Keratinocyte (primary cell): Measurements from ENCODE around the gene MAPK8. TPM values are rescaled to one million over a fixed set of nuclear protein-coding genes. Genes with fewer than 3 reads are reported as not detected.

Source experiments
- DNase-seq: peaks from one replicate; pipeline ENCODE4 v3.0.0-alpha.2; 2011; ENCODE audit warnings: low read depth, missing footprints, low spot score
- FAIRE-seq: peaks from 2 replicates; lab custom pipeline; 2011; peaks lifted over from hg19 to GRCh38; lab: Jason Lieb, UNC
- H2AFZ ChIP-seq: 2 replicates; pipeline ENCODE4 v1.6.0; 2012; ENCODE audit warnings: low read length, control low read depth, inconsistent platforms; ENCODE audit not compliant: control insufficient read depth
- H3K27ac ChIP-seq: 2 replicates; pipeline ENCODE4 v1.5.1; 2011; ENCODE audit warnings: low read length; ENCODE audit not compliant: control insufficient read depth, insufficient read depth
- H3K27me3 ChIP-seq: 3 replicates; pipeline ENCODE4 v1.6.0; 2011; ENCODE audit warnings: low read length; ENCODE audit not compliant: control insufficient read depth, insufficient read depth; ENCODE audit errors: extremely low read depth
- H3K36me3 ChIP-seq, 2 experiments: 2 replicates in 1 of 2; 3 replicates in 1 of 2; pipeline ENCODE4 v1.5.1; 2011; ENCODE audit warnings: low read length in 2 of 2, mild to moderate bottlenecking in 1 of 2; ENCODE audit not compliant: control insufficient read depth in 2 of 2, insufficient read depth in 2 of 2; ENCODE audit errors: extremely low read depth in 1 of 2
- H3K4me1 ChIP-seq: 3 replicates; pipeline ENCODE4 v1.5.1; 2011; ENCODE audit warnings: low read length; ENCODE audit not compliant: control insufficient read depth, insufficient read depth; ENCODE audit errors: extremely low read depth
- H3K4me2 ChIP-seq: 3 replicates; pipeline ENCODE4 v1.6.0; 2011; ENCODE audit warnings: low read depth, low read length; ENCODE audit not compliant: control insufficient read depth, insufficient read depth; ENCODE audit errors: extremely low read depth
- H3K4me3 ChIP-seq, 3 experiments: fragments of 200-600 bp in 1 of 3; sonication (generic) in 1 of 3; 2 replicates in 2 of 3; 3 replicates in 1 of 3; pipeline ENCODE4 v1.5.1; 2011 to 2016; ENCODE audit warnings: low read length in 3 of 3, mild to moderate bottlenecking in 3 of 3, control low read depth in 2 of 3, inconsistent platforms in 1 of 3, low read depth in 1 of 3, mixed read lengths in 1 of 3, mixed run types in 1 of 3, moderate library complexity in 1 of 3; ENCODE audit not compliant: control insufficient read depth in 2 of 3, insufficient read depth in 2 of 3; ENCODE audit errors: extremely low read depth in 1 of 3
- H3K79me2 ChIP-seq: 2 replicates; pipeline ENCODE4 v1.6.0; 2012; ENCODE audit warnings: low read length; ENCODE audit not compliant: control insufficient read depth, insufficient read depth
- H3K9ac ChIP-seq: 3 replicates; pipeline ENCODE4 v1.6.0; 2011; ENCODE audit warnings: low read length; ENCODE audit not compliant: control insufficient read depth, insufficient read depth; ENCODE audit errors: extremely low read depth
- H3K9me1 ChIP-seq: 3 replicates; pipeline ENCODE4 v1.6.0; 2011; ENCODE audit warnings: low read length; ENCODE audit not compliant: control insufficient read depth, insufficient read depth; ENCODE audit errors: extremely low read depth
- H3K9me3 ChIP-seq: 2 replicates; pipeline ENCODE4 v1.5.1; 2012; ENCODE audit warnings: low read depth, low read length; ENCODE audit not compliant: control insufficient read depth
- H4K20me1 ChIP-seq: 3 replicates; pipeline ENCODE4 v1.6.0; 2011; ENCODE audit warnings: low read length; ENCODE audit not compliant: control insufficient read depth, insufficient read depth; ENCODE audit errors: extremely low read depth
- CTCF ChIP-seq, 3 experiments: IDR thresholded peaks in 1 of 3; conservative IDR thresholded peaks in 1 of 3; optimal IDR thresholded peaks in 1 of 3; 2 replicates in 2 of 3; 3 replicates in 1 of 3; pipeline versions ENCODE3 to v1.5.1; 2011; ENCODE audit warnings: low read length in 3 of 3, mild to moderate bottlenecking in 3 of 3, moderate library complexity in 2 of 3, control low read depth in 1 of 3, inconsistent platforms in 1 of 3; ENCODE audit not compliant: insufficient read depth in 2 of 3; ENCODE audit errors: extremely low read depth in 1 of 3
- EZH2 ChIP-seq: IDR thresholded peaks from one replicate; pipeline ENCODE4 v1.6.1; 2012; ENCODE audit warnings: inconsistent platforms, mild to moderate bottlenecking, low read length, moderate library complexity
- dilution Hi-C: fragments of 300-500 bp; cut with MboI; formaldehyde crosslinking; loops from one replicate; pipeline ENCODE4 v1.7.0; 2020; ENCODE audit warnings: low sequenced_read_pairs; ENCODE audit not compliant: extremely low pct_ligation_motif_present
- polyA plus RNA-seq, 5 experiments: library from polyadenylated mRNA; depleted of rRNA in 3 of 5; stranded (reverse) in 3 of 5; stranded (forward) in 1 of 5; unstranded in 1 of 5; fragments of >200 nt; gene quantifications; 1 replicate in 1 of 5; 2 replicates in 3 of 5; 3 replicates in 1 of 5; pipeline versions ENCODE4 v1.2.1 to v1.2.3, GENCODE V29; 2011 to 2012; ENCODE audit warnings: missing spikeins in 2 of 5, low read depth in 1 of 5, low replicate concordance in 1 of 5

Gene MAPK8
- polyA plus RNA-seq, 1 donor (not counting 4 experiments of a cell fraction or from before 2014, with no cell fraction given) = 39.8 TPM

GRCh38 chr10:48258105-48258504, 48.4 kb upstream of the MAPK8 start:
- DNase-seq (no peak), FAIRE-seq (no peak)
- Histone ChIP-seq H3K9me1 (no peaks in the 10 kb centered on the region), H3K36me3 (no peaks in the 10 kb centered on the region), H3K27me3 (no peaks in the 10 kb centered on the region), H3K27ac (no peak overlapping the region), H3K79me2 (no peaks in the 10 kb centered on the region), H4K20me1 (no peaks in the 10 kb centered on the region), H3K9ac (no peak overlapping the region), H3K4me3 (no peak overlapping the region), H3K9me3 (no peaks in the 10 kb centered on the region), H3K4me1 (peaks cover 20% of the 10 kb centered on the region), H2AFZ (no peak overlapping the region), H3K4me2 (no peak overlapping the region)
- TF ChIP-seq EZH2 (no peak), CTCF (optimal IDR thresholded peaks at IDR 0.05 in 1 of 3, IDR thresholded peaks at IDR 0.05 in 1 of 3, conservative IDR thresholded peaks at IDR 0.05 in 1 of 3; ENCODE audit: extremely low read depth in 1 of 3, insufficient read depth in 2 of 3, low read length in 3 of 3) (no peak)
- dilution Hi-C loops = no loop called here

GRCh38 chr10:48266528-48266927, 39.9 kb upstream of the MAPK8 start:
- dilution Hi-C loops = no loop called here

More at GRCh38 chr10:48266528-48266927, 39.9 kb upstream of the MAPK8 start:
- Histone ChIP-seq H3K27ac (no peak overlapping the region), H4K20me1 (no peaks in the 10 kb centered on the region), H3K79me2 (no peaks in the 10 kb centered on the region), H3K9me1 (no peaks in the 10 kb centered on the region), H3K9me3 (no peaks in the 10 kb centered on the region), H3K27me3 (peaks cover 8% of the 10 kb centered on the region), H3K4me3 (no peak overlapping the region), H2AFZ (no peak overlapping the region), H3K9ac (no peak overlapping the region), H3K4me1 (no peaks in the 10 kb centered on the region), H3K4me2 (no peak overlapping the region), H3K36me3 (no peaks in the 10 kb centered on the region)
- FAIRE-seq (no peak), DNase-seq (no peak)
- TF ChIP-seq EZH2 (no peak), CTCF (optimal IDR thresholded peaks at IDR 0.05 in 1 of 3, IDR thresholded peaks at IDR 0.05 in 1 of 3, conservative IDR thresholded peaks at IDR 0.05 in 1 of 3; ENCODE audit: extremely low read depth in 1 of 3, insufficient read depth in 2 of 3, low read length in 3 of 3) (no peak)
